Activated naive CD4-positive, alpha-beta T cell treated with anti-CD3 and anti-CD28 coated beads, Interleukin-2, amount 10 ng/mL, durations not matched to agents 7 days and 5 days (primary cell): ENCODE results near the gene CDKN1A.
A peak's percentile ranks its signal among the peaks of the same experiment; 100 is the strongest.

ENCODE experiments used
- CTCF ChIA-PET: fragments of 350-600 bp; sonication (Branson Sonifier 250); formaldehyde crosslinking; loops from one replicate; lab custom pipeline; 2021; ENCODE audit warnings: antibody characterized with exemption; lab: Charles Lee
- DNase-seq: peaks from one replicate; pipeline ENCODE4 v3.0.0-alpha.2; 2020
- H3K27ac Mint-ChIP-seq: one replicate; pipeline ENCODE4 v1.8.0; 2021; ENCODE audit warnings: mild to moderate bottlenecking, moderate library complexity, mixed read lengths
- H3K27me3 Mint-ChIP-seq: one replicate; pipeline ENCODE4 v1.8.0; 2021; ENCODE audit warnings: mild to moderate bottlenecking, mixed read lengths
- H3K36me3 Mint-ChIP-seq: one replicate; pipeline ENCODE4 v1.8.0; 2021; ENCODE audit warnings: mixed read lengths
- H3K4me1 Mint-ChIP-seq: one replicate; pipeline ENCODE4 v1.8.0; 2021; ENCODE audit warnings: mixed read lengths
- H3K4me3 Mint-ChIP-seq: one replicate; pipeline ENCODE4 v1.8.0; 2021; ENCODE audit warnings: mild to moderate bottlenecking, moderate library complexity, mixed read lengths
- H3K9me3 Mint-ChIP-seq: one replicate; pipeline ENCODE4 v1.8.0; 2021; ENCODE audit warnings: mixed read lengths

Gene CDKN1A

GRCh38 chr6:36678488-36679042 lies at the start of gene CDKN1A:
CDKN1A (plus strand) TSS chr6:36678714; CDS start chr6:36684102, 5,388 bp downstream.
- CTCF ChIA-PET = interaction anchor here (0.7 to 3.9 kb wide), 8 partner anchors 11 to 81 kb away, joined by 3 to 20 read pairs (median 4); no protein-coding TSS in a partner anchor
- Mint-ChIP-seq H3K9me3 (no peaks in the 10 kb centered on the region), H3K4me3 (peak within 1 kb of the TSS; percentile 95), H3K4me1 (peaks cover 70% of the 10 kb centered on the region), H3K36me3 (peaks cover 19% of the 10 kb centered on the region), H3K27ac (peak within 1 kb of the TSS; percentile 95), H3K27me3 (peaks cover 42% of the 10 kb centered on the region)
- peak; percentile 86 for DNase-seq

DNA sequence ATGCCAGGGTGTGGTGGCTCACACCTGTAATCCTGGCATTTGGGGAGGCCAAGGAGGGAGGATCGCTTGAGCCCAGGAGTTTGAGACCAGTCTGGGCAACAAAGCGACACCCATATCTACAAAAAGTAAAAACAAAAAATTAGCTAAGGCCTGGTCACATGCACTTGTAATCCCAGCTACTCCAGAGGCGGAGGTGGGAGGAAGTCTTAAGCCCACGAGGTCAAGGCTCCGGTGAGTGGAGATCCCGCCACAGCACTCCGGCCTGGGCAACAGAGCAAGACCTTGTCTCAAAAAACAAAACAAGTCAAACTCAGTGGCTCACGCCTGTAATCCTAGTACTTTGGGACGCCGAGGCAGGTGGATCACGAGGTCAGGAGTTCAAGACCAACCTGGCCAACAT lies 48.7 kb upstream of the CDKN1A start:
- H3K27ac Mint-ChIP-seq = no peak overlapping the region
- H3K4me1 Mint-ChIP-seq = peaks cover 20% of the 10 kb centered on the region
- H3K27me3 Mint-ChIP-seq = peaks cover 24% of the 10 kb centered on the region
- no peak for DNase-seq
- no peaks in the 10 kb centered on the region for H3K9me3 Mint-ChIP-seq
- CTCF ChIA-PET = interaction anchor here (1.1 to 1.3 kb wide), 2 partner anchors 105 to 129 kb away, joined by 3 to 5 read pairs; no protein-coding TSS in a partner anchor
- no peak overlapping the region for H3K4me3 Mint-ChIP-seq
- no peaks in the 10 kb centered on the region for H3K36me3 Mint-ChIP-seq

- peaks cover 24% of the 10 kb centered on the region for H3K27me3 Mint-ChIP-seq
- DNase-seq = no peak
- CTCF ChIA-PET = interaction anchor here (1.0 to 1.3 kb wide), 3 partner anchors 49 to 127 kb away, joined by 3 to 7 read pairs (median 4); no protein-coding TSS in a partner anchor
- H3K4me3 Mint-ChIP-seq = no peak overlapping the region
- no peaks in the 10 kb centered on the region for H3K36me3 Mint-ChIP-seq
- H3K27ac Mint-ChIP-seq = no peak overlapping the region
- peaks cover 11% of the 10 kb centered on the region for H3K4me1 Mint-ChIP-seq
- H3K9me3 Mint-ChIP-seq = no peaks in the 10 kb centered on the region
Measured at GRCh38 chr6:36631326-36632011, 47.0 kb upstream of the CDKN1A start.

- H3K4me1 Mint-ChIP-seq = peaks cover 3% of the 10 kb centered on the region
- no peaks in the 10 kb centered on the region for H3K9me3 Mint-ChIP-seq
- CTCF ChIA-PET = no interaction called here
- peaks cover 38% of the 10 kb centered on the region for H3K27me3 Mint-ChIP-seq
- no peaks in the 10 kb centered on the region for H3K36me3 Mint-ChIP-seq
- H3K4me3 Mint-ChIP-seq = no peak overlapping the region
- no peak overlapping the region for H3K27ac Mint-ChIP-seq
- no peak for DNase-seq
Measured at GRCh38 chr6:36633370-36633769, 45.1 kb upstream of the CDKN1A start.

DNA sequence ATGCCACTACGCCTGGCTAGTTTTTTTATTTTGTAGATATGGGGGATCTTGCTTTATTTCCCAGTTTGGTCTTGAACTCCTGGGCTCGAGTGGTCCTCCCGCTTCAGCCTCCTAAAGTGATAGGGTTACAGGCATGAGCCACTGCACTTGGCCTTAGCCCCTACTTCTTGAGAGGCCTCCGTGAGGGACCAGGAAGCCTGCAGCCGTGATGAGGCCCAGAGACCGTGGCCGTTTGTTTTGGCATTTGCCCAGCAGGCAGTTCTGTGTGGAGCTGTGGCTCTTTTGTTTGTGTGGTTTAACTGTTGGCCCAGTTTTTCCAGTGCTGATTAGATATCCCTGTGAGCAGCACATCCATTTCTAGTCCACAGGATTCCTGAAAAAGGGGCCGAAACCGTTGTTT lies 44.6 kb upstream of the CDKN1A start:
- Mint-ChIP-seq H3K9me3 (no peaks in the 10 kb centered on the region), H3K27ac (no peak overlapping the region), H3K36me3 (no peaks in the 10 kb centered on the region), H3K27me3 (peaks cover 38% of the 10 kb centered on the region), H3K4me3 (no peak overlapping the region), H3K4me1 (peaks cover 3% of the 10 kb centered on the region)
- DNase-seq = no peak
- CTCF ChIA-PET = interaction anchor here (0.6 kb wide), 1 partner anchor 21 kb away, joined by 3 read pairs; no protein-coding TSS in a partner anchor

DNA sequence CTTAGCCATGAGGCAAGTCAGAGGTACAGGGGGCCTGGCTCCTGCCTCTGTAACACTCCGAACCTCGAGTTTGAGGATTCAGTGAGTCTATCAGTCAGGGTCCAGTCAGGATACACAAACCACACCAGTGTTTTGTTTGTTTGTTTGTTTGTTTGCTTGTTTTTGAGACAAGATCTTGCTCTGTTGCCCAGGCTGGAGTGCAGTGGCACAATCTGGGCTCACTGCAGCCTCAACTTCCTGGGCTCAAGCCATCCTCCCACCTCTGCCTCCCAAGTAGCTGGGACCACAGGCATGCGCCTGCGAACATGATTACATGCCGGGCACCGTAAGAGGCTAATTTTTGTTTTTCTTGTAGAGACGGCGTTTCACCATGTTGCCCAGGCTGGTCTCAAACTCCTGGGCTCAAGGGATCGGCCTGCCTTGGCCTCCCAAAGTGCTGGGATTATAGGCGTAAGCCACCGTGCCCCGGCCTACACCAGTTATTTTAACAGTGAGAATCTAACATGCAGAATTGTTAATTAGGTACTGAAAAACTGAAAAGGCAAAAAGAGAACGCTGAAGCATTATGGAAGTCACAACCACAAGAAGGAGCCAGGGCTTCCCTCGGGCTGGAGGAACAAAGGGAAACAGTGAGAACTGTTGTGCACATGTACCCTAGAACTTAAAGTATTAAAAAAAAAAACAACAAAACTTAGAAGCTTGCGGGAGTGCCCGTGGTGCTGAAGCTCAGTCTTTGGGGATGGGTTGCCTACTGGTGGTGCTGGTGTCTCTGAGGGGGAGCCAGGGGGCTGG lies 44.0 kb upstream of the CDKN1A start:
- peaks cover 42% of the 10 kb centered on the region for H3K27me3 Mint-ChIP-seq
- CTCF ChIA-PET = interaction anchor here (0.6 kb wide), 1 partner anchor 20 kb away, joined by 3 read pairs; no protein-coding TSS in a partner anchor
- H3K9me3 Mint-ChIP-seq = no peaks in the 10 kb centered on the region
- no peaks in the 10 kb centered on the region for H3K36me3 Mint-ChIP-seq
- H3K4me3 Mint-ChIP-seq = no peak overlapping the region
- no peak for DNase-seq
- H3K27ac Mint-ChIP-seq = no peak overlapping the region
- H3K4me1 Mint-ChIP-seq = no peaks in the 10 kb centered on the region

- Mint-ChIP-seq H3K9me3 (no peaks in the 10 kb centered on the region), H3K4me3 (no peak overlapping the region), H3K4me1 (no peaks in the 10 kb centered on the region), H3K27me3 (peaks cover 38% of the 10 kb centered on the region), H3K27ac (no peak overlapping the region), H3K36me3 (no peaks in the 10 kb centered on the region)
- CTCF ChIA-PET = interaction anchor here (0.7 kb wide), 1 partner anchor 122 kb away, joined by 3 read pairs; no protein-coding TSS in a partner anchor
- no peak for DNase-seq
Measured at GRCh38 chr6:36636283-36636682, 42.2 kb upstream of the CDKN1A start.

GRCh38 chr6:36636687-36637418 lies 41.7 kb upstream of the CDKN1A start:
- Mint-ChIP-seq H3K4me1 (no peaks in the 10 kb centered on the region), H3K36me3 (no peaks in the 10 kb centered on the region), H3K27ac (no peak overlapping the region), H3K27me3 (peaks cover 33% of the 10 kb centered on the region), H3K9me3 (no peaks in the 10 kb centered on the region), H3K4me3 (no peak overlapping the region)
- CTCF ChIA-PET = no interaction called here
- DNase-seq = no peak

GRCh38 chr6:36638579-36638978 lies 39.9 kb upstream of the CDKN1A start:
- DNase-seq = no peak
- H3K27me3 Mint-ChIP-seq = peaks cover 36% of the 10 kb centered on the region
- no peaks in the 10 kb centered on the region for H3K4me1 Mint-ChIP-seq
- H3K36me3 Mint-ChIP-seq = no peaks in the 10 kb centered on the region
- CTCF ChIA-PET = interaction anchor here (1.2 kb wide), 1 partner anchor 15 kb away, joined by 3 read pairs; no protein-coding TSS in a partner anchor
- H3K9me3 Mint-ChIP-seq = no peaks in the 10 kb centered on the region
- no peak overlapping the region for H3K27ac Mint-ChIP-seq
- no peak overlapping the region for H3K4me3 Mint-ChIP-seq

- CTCF ChIA-PET = interaction anchor here (1.2 kb wide), 1 partner anchor 16 kb away, joined by 3 read pairs; no protein-coding TSS in a partner anchor
- Mint-ChIP-seq H3K4me3 (no peak overlapping the region), H3K27me3 (peaks cover 40% of the 10 kb centered on the region), H3K4me1 (no peaks in the 10 kb centered on the region), H3K36me3 (no peaks in the 10 kb centered on the region), H3K27ac (no peak overlapping the region), H3K9me3 (no peaks in the 10 kb centered on the region)
- DNase-seq = no peak
Measured at GRCh38 chr6:36639171-36639808, 39.2 kb upstream of the CDKN1A start.

- Mint-ChIP-seq H3K9me3 (no peaks in the 10 kb centered on the region), H3K4me3 (no peak overlapping the region), H3K4me1 (no peaks in the 10 kb centered on the region), H3K36me3 (no peaks in the 10 kb centered on the region), H3K27me3 (peaks cover 50% of the 10 kb centered on the region), H3K27ac (no peak overlapping the region)
- CTCF ChIA-PET = interaction anchor here (1.4 kb wide), 1 partner anchor 210 kb away, joined by 3 read pairs; no protein-coding TSS in a partner anchor
- no peak for DNase-seq
Measured at GRCh38 chr6:36641543-36641942, 37.0 kb upstream of the CDKN1A start.

DNA sequence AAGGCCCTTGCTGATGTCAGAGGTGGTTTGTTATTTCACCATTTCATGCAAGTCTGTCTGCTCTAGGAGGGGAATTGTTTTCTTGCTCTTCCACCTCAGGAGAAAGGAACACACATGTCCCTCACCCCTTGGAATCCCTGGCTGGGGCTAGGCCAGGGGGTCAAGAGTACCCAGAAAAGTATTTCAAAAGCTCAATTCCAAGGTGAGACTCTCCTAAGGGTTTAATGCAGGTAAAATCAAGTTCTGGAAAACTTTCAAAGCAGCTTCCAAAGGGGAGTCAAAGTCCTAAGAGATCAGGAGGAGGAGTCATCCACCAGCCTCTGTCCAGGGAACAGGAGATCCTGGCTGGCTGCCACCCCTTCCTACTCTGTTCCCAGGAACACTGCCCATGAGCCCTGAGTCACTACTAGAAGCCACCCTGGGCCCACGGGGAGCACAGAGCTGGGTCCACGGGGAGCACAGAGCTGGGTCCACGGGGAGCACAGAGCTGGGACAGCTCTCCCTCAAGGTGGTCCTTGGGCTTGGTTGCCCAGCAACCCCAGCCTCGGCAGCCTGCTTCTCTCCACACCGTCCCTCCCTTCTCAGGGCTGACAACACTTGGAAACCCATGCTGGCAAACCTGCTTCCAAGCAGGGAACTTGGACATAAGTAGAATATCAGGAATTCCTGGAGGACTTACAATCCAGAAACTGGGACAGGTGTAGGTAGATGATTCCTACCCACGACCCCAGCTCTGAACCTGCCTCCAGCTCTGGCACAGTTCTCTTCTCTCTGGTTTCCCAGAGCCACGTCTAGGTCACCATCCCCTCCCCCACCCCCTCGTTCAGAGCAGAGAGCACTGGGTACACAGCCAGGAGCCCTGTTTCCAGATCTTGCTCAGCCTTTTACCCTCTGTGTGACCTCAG lies 35.3 kb upstream of the CDKN1A start:
- CTCF ChIA-PET = interaction anchor here (1.4 to 1.5 kb wide), 2 partner anchors 116 to 208 kb away, joined by 3 read pairs; no protein-coding TSS in a partner anchor
- Mint-ChIP-seq H3K4me1 (no peaks in the 10 kb centered on the region), H3K27me3 (peaks cover 41% of the 10 kb centered on the region), H3K27ac (no peak overlapping the region), H3K9me3 (no peaks in the 10 kb centered on the region), H3K4me3 (no peak overlapping the region), H3K36me3 (no peaks in the 10 kb centered on the region)
- DNase-seq = no peak
